ENCODE results near the gene RTN4RL1.
"Not testable (repeated sequence)": the region's sequence is repeated elsewhere in the genome, so short reads cannot be mapped to it uniquely, and the experiment has no call there.

RTN4RL1 gene

DNA sequence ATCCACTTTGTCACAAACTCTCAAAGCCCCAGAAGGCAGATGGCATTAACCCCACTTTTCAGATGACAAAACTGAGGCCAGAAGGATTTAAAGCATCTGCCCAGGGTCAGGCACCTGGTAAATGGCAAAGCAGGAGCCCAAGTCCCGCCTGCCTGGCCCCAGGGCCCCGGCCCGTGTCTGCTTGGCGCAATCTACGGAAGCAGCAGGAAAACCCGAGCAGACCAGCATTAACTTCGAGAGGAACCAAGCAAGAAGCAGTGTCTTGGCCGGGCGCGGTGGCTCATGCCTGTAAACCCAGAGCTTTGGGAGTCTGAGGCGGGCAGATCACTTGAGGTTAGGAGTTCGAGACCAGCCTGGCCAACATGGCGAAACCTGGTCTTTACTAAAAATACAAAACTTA, 21.6 kb downstream of the RTN4RL1 start:
- no peak for DNase-seq (ENCODE audit: low read depth)

DNA sequence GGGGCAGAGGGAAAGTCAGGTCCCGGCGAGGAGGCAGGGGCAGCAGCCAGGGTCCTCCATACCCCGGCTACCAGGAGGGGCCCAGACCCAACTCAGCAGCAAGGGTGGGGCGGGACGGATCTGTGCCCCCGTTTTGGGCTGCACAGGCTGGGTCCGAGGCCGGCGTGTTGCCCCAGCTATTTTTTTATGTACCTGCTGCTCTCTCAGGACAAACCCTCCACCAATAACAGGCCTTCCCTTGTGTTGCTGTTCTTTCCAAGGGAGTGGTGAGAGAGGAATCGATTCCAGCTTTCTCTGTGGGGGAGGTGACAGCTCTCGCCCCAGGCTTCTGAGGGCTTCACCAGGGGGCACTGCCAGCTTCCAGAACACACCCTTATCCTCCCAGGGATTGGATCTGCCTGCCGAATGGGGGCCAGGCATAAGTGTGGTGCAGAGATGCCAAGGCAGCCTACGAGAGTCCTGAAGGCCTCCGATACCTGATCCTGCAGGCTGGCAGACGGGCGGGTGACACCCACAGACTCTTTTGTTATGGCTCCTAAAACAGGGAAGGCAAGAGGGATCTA, 22.3 kb downstream of the RTN4RL1 start:
- no peak for DNase-seq (ENCODE audit: low read depth)

DNA sequence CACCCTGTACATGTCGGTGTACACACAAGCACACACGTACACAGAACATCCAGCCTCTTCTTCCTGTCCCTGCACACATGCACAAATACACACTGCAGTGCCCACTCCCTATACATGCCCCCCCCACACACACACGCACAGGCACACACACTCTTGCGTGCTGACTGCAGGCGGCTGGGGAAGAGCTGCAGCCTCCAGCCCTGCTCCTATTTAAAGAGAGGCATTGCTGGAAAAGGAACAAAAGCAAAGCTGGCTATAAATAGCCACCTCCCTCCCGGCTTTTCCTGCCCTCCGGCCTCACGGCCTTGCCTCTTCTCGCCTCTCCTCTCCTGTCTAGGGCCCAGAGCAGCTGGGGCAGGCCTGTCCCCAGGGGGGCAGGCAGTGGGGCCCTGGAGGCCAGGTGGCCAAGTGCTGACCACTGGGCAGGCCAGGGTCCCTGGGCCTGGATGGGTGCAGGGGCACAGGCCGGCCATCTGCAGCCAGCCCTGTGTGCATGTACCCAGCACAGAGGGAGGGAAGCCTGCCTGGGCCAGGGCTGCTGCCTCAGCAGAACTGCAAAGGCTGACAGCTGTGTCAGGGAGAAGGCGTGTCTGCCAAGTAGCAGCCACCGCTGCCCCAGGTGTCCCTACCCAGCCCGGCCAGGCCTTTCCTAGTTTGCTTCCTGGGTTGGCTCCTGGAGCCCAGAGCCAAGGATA, 25.4 kb downstream of the RTN4RL1 start:
- DNase-seq (ENCODE audit: low read depth): no peak

DNA sequence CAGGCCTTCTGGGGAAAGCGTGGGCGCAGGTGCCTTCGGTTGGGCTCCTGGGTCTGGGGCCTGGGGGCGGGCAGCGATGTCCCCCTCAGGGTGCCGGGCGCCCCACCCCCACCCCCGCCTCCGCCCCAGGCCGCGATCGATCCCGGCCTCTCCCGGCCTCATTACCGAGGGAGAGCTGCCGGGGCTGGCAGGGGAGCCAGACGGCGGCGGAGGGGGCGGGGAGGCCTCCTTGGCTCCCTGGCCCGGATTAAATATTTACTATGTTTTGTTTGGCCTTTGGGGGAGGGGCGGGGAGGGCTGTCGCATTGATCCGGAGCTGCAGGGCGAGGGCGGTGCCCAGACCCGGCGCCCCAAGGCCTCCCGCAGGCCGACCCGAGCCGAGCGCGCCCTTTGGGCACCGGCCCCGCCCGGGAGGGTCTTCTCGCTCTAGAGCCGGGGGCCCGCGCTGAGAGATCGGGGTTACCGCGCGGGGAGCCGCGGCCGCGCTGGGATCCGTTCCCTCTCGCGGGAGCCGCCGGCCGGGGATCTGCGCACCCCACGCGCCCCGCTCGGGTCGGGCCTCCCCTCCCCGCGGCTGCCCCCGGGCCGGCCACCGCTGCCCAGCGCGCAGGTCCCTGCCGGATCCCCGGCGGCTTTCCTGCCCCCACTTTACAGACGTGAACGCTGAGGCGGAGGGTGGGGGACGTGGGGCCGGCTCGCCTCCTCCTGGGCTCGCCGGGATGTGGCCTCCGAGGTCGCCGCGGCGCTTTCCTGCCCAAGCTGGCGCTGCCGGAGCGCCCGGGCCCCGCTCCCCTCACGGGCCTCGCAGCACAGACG, 27.0 kb downstream of the RTN4RL1 start:
- DNase-seq (ENCODE audit: low read depth): no peak

DNA sequence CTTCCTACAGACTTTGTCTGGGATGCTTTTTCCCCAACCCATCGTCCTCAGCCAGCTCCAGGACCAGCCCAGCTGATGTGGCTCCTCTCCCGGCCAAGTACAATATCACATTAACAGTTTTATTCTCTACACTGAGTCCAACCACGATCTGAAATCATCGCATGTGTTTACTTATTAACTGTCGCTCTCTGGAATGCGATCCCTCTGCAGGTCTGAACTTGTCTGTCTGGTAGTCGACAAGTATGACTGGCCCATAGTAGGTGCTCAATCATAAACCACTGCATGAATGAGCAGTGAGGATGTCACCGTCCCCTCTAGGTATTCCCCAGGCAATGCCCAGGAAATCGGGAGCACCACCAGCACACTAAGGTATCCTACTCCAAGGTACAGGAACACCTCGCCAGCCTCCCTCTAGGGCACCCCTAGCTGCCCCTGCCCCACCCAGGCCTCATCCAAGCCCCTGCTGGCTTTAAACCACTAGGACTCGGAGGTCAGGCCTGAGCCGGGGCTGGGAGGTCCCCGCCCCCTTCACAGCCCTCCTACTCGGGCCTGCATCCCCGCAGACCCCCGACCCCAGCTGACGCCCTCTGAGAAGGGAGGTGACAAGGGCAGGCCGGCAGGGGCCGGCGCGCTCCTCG, 27.7 kb downstream of the RTN4RL1 start:
- no peak for DNase-seq (ENCODE audit: low read depth)

DNA sequence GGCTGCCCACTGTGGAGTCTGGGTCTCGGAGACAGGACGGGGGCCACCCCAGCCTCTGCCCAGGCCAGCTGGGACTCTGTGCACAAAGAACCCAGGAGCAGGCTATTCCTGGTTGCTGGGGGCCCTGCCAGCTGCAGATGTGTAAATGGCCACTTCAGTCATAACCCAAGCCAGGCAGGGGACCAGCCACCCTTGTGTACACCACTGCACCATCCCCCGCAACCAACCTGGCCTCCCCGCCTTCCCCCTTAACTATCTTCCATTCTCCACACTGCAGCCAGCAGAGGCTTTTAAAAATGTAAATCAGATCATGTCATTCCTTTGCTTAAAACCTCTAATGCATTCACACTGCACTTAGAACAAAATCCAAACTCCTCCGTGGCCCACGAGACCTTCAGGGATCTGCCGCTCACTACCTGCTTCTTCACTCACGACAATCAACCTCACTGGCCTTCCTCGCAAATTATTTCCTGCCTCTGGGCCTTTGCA, 28.3 kb downstream of the RTN4RL1 start:
- DNase-seq (ENCODE audit: low read depth): no peak

DNA sequence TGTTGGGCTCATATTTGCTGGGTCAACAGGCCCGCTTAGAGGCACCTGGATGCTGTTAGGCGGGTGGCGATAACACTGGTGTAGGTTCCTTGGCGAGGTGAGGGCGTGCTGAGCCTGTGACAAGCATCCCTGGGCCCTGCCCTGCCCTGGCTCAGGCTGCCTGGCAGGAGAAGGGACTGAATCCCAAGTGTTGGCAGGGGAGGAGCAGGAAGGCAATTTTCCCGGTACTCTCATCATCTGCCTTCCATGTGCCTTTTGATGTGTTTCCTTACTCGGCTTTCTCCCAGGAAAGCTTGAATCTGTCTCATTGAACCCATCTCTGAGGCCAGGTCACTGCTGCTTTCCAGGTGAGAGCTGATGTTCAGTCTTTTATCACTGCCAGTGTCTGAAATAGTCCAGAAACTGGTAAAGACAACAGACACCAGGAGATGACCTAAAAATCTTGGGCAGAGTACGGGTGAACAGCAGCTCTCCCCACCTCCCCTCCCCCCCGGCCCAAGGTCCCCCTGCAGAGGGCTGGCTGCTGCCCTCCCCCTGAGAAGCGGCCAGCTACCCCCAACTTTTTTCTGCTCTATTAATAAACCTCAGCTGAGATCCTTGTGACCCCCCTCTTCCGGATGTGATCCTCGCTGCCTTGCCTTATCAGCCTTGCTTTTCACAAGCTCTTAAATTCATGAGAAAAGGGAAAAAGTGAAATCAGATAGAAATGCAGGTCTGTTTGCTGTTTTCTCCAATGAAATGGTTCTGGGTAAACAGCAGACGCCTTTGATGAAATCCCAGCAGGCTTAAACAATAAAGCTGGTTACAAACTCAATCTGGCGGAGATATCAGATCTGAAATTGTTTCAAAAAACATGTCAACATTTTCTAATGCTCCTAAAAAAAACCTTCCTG, 29.0 kb downstream of the RTN4RL1 start:
- DNase-seq (ENCODE audit: low read depth): no peak

DNA sequence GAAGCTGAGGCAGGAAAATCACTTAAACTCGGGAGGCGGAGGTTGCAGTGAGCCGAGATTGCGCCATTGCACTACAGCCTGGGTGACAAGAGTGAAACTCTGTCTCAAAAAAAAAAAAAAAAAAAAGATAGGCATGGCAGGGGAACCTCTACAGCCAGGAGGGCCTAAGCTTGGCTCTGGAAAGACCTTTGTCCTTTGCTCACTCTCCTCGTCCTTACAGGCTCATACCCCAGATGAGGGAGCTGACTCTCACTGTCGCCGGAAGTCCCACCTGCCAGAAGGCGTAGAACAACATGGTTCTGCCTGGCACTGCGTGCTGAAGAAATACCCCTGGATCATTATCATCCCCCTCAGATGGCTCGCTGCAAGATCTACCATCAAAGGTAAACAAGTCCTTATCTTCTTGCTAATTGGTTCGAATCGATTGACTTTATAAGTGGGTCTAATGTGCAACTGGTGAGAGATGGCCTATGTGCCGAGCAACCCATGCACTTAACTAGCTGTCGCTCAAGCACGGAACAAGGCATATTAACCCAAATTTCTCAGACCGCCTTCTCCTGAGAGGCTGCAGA, 29.7 kb downstream of the RTN4RL1 start:
- no peak for DNase-seq (ENCODE audit: low read depth)

DNA sequence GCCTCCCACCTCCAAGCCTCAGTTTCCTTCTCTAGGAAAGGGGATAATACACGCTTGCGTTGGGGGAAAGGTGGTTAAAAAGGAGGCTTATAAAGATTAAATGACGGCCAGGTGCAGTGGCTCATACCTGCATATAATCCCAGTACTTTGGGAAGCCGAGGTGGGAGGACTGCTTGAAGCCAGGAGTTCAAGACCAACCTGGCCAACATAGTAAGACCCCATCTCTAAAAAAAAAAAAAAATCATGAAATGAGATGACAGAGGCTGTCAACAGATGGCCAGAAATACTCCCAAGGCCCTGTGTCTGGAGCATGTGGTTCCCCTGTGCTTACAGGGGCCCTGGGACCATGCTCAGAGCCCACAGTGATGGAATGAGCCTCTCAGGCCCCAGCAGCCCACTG, 30.4 kb downstream of the RTN4RL1 start:
- DNase-seq (ENCODE audit: low read depth): no peak

DNA sequence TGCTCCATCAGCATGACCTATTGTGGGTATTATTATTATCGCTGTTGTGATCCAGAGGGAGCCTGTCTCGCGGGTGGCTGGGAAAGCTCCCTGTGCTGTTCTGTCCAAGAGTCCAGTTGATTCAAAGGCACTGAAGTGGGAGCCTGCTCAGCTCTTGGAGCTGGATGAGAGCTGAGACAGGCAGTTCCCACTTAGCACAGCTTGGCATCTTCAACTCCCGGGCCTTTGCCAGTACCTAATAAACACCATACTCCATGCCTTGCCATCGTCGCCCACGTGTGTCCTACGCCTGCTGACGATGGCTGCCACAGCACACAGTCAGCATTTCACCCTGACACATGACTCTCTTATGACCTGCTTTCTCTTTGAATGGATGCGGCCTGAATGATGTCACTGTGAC, 32.6 kb downstream of the RTN4RL1 start:
- no peak for DNase-seq (ENCODE audit: low read depth)

DNA sequence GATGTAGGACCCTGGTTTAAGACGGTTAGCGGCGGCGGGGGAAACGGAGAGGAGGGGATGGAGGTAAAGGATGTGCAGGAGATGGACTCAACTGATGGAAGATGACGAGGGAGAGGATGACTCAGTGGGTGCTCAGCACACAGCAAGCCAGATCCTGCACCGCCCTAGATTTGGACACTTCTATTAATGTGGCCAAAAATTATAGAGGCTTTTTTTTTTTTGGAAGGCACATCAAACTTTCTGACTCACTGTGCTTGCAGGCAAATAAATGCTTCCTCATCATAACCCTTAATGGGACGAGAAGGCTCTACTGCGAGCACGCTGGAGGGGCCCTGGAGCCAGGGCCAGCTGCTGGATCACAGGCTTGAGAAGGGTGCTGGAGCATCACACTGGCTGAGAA, 36.0 kb downstream of the RTN4RL1 start:
- DNase-seq (ENCODE audit: low read depth): no peak

DNA sequence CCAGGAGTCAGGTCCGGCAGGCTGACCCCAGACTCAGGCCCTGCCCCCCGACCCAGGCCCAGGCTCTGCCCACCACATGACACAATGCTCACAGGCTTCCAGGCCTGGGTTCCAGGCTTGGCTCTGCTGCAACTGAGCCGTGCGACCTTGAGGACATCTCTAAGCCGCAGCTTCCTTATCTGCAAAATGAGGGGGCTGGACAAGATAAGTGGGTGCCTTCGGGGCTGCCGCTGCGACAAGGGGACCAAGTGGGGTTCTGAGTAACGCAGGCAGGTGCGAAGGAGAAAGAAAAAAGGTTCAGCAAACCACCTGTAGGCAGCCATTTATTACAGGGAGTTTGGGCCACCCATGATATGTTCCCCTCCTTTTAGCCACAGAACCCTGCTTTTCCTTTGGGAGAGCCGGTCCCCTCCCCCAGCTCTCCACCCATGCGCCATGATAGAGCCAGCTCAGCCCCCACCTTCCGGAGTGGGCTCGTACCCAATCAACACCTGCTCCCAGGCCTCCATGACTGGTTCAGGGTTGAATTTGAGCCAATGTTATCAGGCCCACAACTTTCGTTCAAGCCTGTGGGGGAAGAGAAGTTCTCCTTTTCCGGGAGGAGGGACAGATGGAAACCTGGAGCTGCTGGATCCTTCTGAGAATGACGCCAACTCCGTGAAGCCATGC, 38.2 kb downstream of the RTN4RL1 start:
- DNase-seq (ENCODE audit: low read depth): no peak

DNA sequence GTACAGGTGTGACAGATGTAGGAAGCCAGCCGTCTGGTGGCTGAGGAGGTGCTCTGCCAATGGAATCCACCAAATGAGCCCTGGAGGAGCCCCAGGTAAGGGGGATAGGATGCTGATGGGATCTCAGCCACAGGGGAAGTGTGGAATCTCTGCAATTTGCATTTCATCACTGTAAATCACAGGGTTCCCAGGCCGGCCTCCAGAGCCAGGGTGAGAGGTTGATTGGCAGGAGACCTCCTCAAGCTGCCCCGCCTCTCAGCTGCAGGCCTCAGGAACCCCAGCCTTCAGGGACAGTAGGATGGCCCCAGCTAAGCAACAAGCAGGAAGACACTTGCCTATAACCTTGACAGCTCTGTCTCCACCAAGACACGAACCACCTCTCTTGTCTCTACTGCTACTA, 39.4 kb downstream of the RTN4RL1 start:
- no peak for DNase-seq (ENCODE audit: low read depth)

DNA sequence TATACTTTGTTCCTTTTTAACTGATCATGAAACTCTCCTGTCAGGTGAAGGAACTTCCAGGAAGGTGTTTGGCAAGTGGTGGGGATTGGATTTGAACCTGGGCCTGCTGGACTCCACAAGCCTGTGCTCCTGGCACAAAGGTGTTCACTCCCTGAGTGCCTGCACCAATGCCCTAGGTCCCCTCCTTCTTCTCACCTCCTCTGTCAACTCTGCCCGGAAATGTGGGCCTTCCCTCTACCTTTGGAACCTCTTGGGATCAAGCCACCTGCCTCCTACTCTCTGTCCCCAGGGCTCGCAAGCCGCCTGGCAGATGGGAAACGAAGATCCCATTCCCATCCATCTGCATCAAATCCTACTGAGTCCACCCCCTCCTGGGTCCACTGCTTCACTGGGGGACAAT, 40.0 kb downstream of the RTN4RL1 start:
- DNase-seq (ENCODE audit: low read depth): no peak

DNA sequence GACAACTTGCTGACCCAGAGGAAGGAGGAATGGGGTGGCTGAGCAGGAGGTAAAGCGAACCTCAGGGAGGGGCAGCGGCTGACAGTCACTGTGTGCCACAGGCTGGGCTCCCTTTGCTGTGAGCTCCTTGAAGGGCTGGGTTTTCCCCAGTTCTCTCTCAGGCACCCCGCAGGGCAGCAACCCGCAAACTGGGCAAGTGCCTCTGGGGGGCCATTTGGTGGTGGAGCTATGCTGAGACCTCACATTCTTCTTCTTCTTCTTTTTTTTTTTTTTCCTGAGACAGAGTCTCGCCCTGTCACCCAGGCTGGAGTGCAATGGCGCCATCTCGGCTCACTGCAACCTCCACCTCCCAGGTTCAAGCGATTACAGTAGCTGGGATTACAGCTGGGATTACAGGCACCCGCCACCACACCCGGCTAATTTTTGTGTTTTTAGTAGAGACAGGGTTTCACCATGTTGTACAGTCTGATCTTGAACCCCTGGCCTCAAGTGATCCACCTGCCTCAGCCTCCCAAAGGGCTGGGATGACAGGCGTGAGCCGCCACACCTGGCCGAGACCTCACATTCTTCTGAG, 42.3 kb downstream of the RTN4RL1 start:
- DNase-seq (ENCODE audit: low read depth): not testable (repeated sequence)

DNA sequence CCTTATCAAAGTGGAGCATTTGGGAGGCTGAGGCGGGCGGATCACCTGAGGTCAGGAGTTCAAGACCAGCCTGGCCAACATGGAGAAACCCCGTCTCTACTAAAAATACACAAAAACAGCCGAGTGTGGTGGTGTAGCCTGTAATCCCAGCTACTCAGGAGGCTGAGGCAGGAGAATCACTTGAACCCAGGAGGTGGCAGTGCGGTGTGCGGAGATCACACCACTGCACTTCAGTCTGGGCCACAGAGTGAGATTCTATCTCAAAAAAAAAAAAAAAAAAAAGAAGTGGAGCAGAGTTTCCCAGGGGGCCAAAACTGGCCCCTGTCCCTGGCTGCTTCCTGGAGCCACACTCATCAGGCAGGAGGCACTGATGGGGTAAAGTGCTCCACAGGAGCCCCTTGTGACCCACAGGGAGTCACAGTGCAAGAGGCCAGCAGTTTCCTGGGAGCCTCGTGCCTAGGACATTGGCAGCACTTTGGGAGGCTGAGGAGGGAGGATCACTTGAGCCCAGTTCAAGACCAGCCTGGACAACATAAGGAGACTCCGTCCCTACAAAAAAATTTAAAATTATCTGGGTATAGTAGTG, 44.4 kb downstream of the RTN4RL1 start:
- DNase-seq (ENCODE audit: low read depth): no peak

DNA sequence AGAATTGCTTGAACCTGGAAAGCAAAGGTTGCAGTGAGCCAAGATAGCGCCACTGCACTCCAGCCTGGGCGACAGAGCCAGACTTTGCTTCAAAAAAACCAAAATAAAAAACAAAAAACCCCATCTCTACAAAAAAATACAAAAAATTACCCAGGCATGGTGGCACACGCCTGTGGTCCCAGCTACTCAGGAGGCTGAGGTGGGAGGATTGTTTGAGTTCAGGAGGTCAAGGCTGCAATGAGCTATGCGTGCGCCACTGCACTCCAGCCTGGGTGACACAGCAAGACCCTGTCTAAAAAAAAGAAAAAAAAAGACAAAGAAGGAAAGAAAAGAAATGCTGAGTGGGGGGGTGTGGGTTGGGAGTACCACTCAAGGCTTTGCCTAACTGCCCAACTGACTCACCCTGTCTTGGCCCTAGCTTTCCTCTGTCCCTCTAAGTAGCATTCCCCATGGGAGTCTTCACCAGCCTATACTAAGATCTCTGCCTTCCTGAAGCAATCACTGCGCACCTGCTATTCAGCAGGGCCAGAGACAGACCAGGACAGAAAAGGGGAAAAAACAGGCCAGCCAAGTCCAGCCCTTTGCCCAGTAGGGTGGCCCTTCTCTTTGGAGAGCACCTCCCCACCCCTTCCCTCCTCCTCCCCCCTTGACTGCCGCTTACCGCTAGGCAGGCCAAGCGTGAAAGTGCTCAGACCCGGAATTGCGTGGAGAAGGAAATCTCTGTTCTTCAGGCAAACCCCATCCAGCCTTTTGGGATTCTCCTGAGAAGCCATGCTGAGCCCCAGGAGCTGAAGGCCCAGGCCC, 45.8 kb downstream of the RTN4RL1 start:
- no peak for DNase-seq (ENCODE audit: low read depth)

DNA sequence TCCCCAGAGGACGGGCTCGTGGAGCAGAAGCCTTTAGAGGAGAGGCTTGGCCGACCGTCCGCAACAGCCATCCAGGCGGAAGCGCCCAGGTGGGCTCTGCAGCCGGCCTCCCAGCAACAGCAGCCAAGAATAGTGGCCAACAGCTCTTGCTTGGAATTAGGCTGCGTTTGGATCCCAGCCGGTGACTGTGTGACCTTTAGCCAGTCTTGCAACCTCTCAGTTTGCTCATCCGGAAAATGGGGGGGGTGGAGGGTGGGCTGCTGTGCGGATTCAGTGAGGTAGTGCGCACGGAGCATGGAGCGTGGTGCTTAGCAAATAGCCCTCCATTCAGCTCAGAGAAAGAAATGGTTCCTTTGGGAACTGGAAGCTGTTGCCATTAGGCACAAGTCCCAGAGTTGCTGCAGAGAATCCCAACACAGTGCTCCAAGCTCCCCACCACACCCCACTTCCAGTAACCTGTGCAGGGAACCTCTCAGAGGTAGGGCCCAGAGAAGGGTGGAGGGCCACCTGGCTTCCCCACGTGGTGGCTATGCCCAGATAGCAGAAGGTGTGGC, 46.7 kb downstream of the RTN4RL1 start:
- no peak for DNase-seq (ENCODE audit: low read depth)

Data from activated T-cell treated with anti-CD3 and anti-CD28 coated beads for 48 hours (primary cell).